Ureter (tissue), 1 donor: Measurements from ENCODE around the gene ARHGAP42. TPM values are rescaled to one million over a fixed set of nuclear protein-coding genes. Genes with fewer than 3 reads are reported as not detected.
A peak's percentile ranks its signal among the peaks of the same experiment; 100 is the strongest.

ENCODE experiments used
- DNase-seq: peaks from one replicate; pipeline ENCODE4 v3.0.0-alpha.2; 2020; ENCODE audit warnings: low spot score
- total RNA-seq: library from RNA; stranded (reverse); gene quantifications from one replicate; pipeline ENCODE4 v1.2.4, GENCODE V29; 2023
- donor health status: DM: yes; HTN: yes; CAD: no.

The ARHGAP42 gene
- total RNA-seq, 1 donor from 2014 or later = 32.6 TPM

DNA sequence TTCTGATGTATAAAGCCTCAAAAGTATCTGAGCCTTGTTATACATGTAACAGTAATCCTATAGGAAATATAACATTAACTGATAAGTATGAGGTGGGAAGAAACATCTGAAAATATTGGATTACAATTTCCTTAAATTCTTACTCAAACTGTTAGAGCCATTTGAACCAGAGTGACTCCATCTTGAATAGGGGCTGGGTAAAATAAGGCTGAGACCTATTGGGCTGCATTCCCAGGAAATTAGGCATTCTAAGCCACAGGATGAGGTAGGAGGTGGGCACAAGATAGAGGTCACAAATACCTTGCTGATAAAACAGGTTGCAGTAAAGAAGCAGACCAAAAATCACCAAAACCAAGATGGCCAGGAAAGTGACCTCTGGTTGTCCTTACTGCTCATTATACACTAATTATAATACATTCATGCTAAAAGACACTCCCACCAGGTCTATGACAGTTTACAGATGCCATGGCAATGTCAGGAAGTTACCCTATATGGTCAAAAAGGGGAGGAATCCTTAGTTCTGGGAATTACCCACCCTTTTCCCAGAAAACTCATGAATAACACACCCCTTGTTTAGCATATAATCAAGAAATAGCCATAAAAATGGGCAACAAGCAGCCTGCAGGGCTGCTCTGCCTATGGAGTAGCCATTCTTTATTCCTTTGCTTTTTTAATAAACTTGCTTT lies 327.7 kb downstream of the ARHGAP42 start:
- DNase-seq = no peak

- DNase-seq = no peak
Observed at GRCh38 chr11:101019870-101020269, 332.8 kb downstream of the ARHGAP42 start.

GRCh38 chr11:101022256-101022655 lies 335.2 kb downstream of the ARHGAP42 start:
- DNase-seq = no peak

- DNase-seq = no peak
Observed at GRCh38 chr11:101028644-101029043, 341.6 kb downstream of the ARHGAP42 start.

DNA sequence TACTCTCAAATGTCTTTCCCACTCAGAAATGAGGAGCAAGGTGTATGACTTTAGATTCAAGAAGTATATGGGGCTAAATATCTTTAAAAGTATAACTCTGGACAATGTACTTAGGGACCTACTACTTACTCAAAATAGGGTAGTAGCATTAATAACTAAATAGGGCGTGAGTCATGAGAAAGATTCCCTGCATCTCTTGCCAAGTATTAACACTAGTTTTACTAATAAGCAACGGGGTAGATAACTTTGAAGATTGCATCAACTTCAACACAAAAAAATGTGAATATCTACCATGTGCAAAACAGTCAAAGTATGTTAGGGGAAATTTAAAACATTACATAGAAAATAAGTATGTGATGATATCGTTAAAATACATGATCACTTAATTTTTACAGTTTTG lies 342.9 kb downstream of the ARHGAP42 start:
- DNase-seq = no peak

- no peak for DNase-seq
Observed at GRCh38 chr11:101030692-101031091, 343.6 kb downstream of the ARHGAP42 start.

DNA sequence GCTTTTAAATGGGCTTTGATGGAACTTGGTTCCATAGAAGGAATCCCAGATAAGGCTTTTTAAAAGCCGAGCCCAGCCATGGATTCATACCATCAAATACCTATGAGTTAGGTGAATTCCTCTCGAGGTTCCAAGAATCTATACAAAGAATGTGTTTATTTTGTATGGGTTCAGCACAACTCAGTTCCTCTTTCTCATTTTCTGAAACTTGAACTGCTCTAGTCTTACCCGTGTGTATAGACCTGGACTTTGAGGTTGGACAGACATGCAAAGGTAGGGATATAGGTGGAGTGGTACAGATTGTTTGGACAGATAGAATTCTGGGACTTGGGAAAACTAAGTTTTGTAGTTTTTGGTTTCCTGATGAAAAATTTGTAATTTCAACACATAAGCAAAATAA lies 344.6 kb downstream of the ARHGAP42 start:
- DNase-seq = no peak

DNA sequence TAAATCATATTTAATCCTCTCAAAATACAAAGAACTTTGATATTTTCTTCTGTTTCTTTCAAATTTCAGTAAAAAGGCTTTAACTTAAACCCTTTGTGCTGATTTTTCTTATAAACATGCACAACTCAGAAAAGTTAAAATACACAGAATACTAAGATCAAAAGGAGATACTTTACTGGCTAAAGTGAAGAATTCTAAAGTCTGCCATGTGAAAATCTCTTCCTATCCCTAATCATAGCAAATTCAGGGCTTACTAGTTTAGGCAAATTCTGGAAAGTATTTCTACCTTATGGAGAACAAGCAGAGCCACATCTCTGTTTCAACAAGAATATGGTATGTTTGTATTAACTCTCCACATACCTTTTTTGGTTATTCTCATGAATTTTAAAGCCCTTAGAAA lies 345.9 kb downstream of the ARHGAP42 start:
- DNase-seq = no peak

- DNase-seq = peak; percentile 48
Observed at GRCh38 chr11:101034076-101034475, 347.0 kb downstream of the ARHGAP42 start.

GRCh38 chr11:101035872-101036271 lies 348.8 kb downstream of the ARHGAP42 start:
- no peak for DNase-seq
